Lower lobe of right lung (tissue), 2 donors: Measurements from ENCODE around the gene CTNNA2. TPM values are rescaled to one million over a fixed set of nuclear protein-coding genes. Genes with fewer than 3 reads are reported as not detected.
A peak's percentile ranks its signal among the peaks of the same experiment; 100 is the strongest.

Experiments used
- ATAC-seq, 2 donors: fragments of 200-7000 bp; cut with Tn5 transposase; one replicate each; pipeline ENCODE4 v1.9.1; 2020 to 2022; ENCODE audit warnings: mild to moderate bottlenecking in 2 of 2, moderate library complexity in 2 of 2
- DNase-seq: peaks from one replicate; pipeline ENCODE4 v3.0.0-alpha.2; 2020
- H3K27ac ChIP-seq: fragments of 200-600 bp; one replicate; pipeline ENCODE4 v1.8.0; 2022
- H3K27me3 ChIP-seq: fragments of 200-600 bp; one replicate; pipeline ENCODE4 v1.8.0; 2022; ENCODE audit warnings: low read depth
- H3K36me3 ChIP-seq: fragments of 200-600 bp; one replicate; pipeline ENCODE4 v1.8.0; 2022; ENCODE audit warnings: mild to moderate bottlenecking
- H3K4me1 ChIP-seq: fragments of 200-600 bp; one replicate; pipeline ENCODE4 v1.8.0; 2022
- H3K4me3 ChIP-seq: fragments of 200-600 bp; one replicate; pipeline ENCODE4 v1.8.0; 2022; ENCODE audit warnings: mild to moderate bottlenecking
- H3K9me3 ChIP-seq: fragments of 200-600 bp; one replicate; pipeline ENCODE4 v1.8.0; 2022
- intact Hi-C: fragments of 100-400 bp; cut with DNase I; formaldehyde crosslinking; loops from one replicate; pipeline ENCODE4 v1.11.0; 2022
- total RNA-seq: library from RNA; stranded (reverse); fragmentation: NEBNext Ultra II Directional; extraction: Animal tissue kit (Norgen Biotek cat#: 25700); gene quantifications from one replicate; pipeline ENCODE4 v1.2.1, GENCODE V29; 2021
- TF ChIP-seq, protein P1 (sequence below): fragments of 200-600 bp; IDR thresholded peaks from one replicate; pipeline ENCODE4 v1.8.0; 2022; ENCODE audit warnings: antibody characterized with exemption, mild to moderate bottlenecking
- donor health status: DM: no; HTN: yes; CAD: no; lungs with severe emphysema.

The CTNNA2 gene
- total RNA-seq, 1 donor from 2014 or later: not detected

DNA sequence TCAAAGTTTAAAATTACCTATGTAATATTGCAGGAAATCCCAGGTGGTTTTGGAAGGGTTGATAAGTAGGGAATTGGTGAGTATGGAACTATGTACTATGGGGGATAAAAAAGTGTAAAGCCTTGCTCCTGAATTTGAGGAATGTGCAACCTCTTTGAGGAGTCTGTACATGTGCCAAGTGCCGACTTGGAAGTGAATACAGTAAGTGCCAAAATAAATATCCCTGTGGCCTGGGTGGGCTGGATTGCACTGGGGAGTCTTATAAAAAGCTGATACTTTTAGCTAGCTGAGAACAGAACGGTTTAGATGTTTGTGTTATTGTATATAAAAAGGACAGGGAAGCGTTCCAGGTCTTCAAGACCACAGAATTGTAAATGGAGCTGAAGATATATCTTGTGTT lies 1108.8 kb downstream of the CTNNA2 start:
- Histone ChIP-seq H3K27ac (no peak overlapping the region), H3K27me3 (no peaks in the 10 kb centered on the region), H3K9me3 (no peaks in the 10 kb centered on the region), H3K4me1 (no peaks in the 10 kb centered on the region), H3K36me3 (no peaks in the 10 kb centered on the region), H3K4me3 (no peak overlapping the region)
- intact Hi-C loops: no loop called here
- ATAC-seq (no peak), DNase-seq (no peak)
- TF ChIP-seq, protein P1, sequence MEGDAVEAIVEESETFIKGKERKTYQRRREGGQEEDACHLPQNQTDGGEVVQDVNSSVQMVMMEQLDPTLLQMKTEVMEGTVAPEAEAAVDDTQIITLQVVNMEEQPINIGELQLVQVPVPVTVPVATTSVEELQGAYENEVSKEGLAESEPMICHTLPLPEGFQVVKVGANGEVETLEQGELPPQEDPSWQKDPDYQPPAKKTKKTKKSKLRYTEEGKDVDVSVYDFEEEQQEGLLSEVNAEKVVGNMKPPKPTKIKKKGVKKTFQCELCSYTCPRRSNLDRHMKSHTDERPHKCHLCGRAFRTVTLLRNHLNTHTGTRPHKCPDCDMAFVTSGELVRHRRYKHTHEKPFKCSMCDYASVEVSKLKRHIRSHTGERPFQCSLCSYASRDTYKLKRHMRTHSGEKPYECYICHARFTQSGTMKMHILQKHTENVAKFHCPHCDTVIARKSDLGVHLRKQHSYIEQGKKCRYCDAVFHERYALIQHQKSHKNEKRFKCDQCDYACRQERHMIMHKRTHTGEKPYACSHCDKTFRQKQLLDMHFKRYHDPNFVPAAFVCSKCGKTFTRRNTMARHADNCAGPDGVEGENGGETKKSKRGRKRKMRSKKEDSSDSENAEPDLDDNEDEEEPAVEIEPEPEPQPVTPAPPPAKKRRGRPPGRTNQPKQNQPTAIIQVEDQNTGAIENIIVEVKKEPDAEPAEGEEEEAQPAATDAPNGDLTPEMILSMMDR: no peak

DNA sequence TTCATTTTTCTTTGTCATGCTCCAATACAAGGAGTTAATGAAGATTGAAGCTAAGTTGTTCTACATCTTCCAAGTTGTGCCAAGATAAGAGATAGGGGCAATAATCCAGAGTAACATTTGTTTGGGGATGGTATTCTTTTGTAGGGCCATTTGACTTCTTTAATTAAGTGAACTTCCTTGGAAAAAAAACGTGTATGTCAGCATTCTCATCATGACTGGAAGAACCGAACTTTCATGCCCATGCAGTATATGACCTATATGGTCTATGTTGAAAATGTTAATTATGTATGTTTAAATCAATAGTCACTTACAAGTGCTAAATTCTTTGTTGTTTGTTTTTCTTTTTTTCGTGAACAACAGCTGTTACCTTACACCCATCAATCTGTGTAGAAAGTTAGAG lies 1111.2 kb downstream of the CTNNA2 start:
- no peak for ATAC-seq
- TF ChIP-seq, protein P1: no peak

DNA sequence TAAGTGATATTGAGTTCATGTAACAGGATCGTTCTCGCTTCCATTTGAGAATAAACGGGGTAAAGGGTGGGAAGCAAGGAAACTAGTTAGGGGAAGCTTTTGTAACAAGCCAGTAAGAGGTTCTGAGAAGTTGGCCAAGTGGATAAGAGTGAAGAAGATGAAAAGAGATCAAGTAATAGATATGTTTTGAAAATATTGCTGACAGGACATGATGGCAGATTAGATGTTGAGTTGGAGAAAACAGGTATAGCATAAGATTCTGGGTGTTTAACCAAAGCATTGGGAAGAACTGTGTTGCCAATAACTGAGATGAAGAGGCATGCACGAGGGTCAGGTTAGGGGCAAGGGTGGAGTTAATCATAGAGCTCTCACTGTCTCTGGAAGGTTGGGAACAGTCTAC lies 1121.7 kb downstream of the CTNNA2 start:
- Histone ChIP-seq H3K27ac (no peak overlapping the region), H3K4me3 (no peak overlapping the region), H3K9me3 (no peaks in the 10 kb centered on the region), H3K4me1 (no peaks in the 10 kb centered on the region), H3K27me3 (no peaks in the 10 kb centered on the region), H3K36me3 (no peaks in the 10 kb centered on the region)
- TF ChIP-seq, protein P1: no peak
- ATAC-seq (no peak), DNase-seq (no peak)
- intact Hi-C loops: no loop called here

More for the DNA sequence above, 1111.2 kb downstream of the CTNNA2 start:
- intact Hi-C loops: no loop called here
- Histone ChIP-seq H3K36me3 (no peaks in the 10 kb centered on the region), H3K4me1 (no peaks in the 10 kb centered on the region), H3K27ac (no peak overlapping the region), H3K4me3 (no peak overlapping the region), H3K27me3 (no peaks in the 10 kb centered on the region), H3K9me3 (no peaks in the 10 kb centered on the region)
- no peak for DNase-seq

DNA sequence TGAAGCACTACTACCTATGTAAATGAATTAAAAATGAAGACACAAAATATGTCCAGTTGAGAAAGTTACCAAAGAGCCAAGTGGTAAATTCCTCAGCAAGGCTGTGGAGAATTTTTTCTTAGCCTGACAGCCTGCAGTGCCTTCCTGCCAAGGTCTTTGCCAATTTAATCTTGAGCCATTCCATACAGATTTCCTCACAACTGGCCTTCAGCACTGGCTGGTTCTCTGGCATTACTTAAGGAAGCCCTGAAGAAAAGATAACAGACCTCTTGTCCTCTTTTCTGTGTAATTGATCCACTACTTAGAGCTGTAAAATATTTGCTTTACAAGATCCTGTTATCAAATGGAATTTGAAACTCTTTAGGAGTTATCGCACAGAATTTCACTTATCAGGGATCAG lies 1125.9 kb downstream of the CTNNA2 start:
- Histone ChIP-seq H3K27me3 (no peaks in the 10 kb centered on the region), H3K4me3 (no peak overlapping the region), H3K9me3 (no peaks in the 10 kb centered on the region), H3K4me1 (no peaks in the 10 kb centered on the region), H3K36me3 (no peaks in the 10 kb centered on the region), H3K27ac (no peak overlapping the region)
- intact Hi-C loops: no loop called here
- ATAC-seq (peak in 1 of 2 donors; percentile 84), DNase-seq (no peak)
- TF ChIP-seq, protein P1: no peak

DNA sequence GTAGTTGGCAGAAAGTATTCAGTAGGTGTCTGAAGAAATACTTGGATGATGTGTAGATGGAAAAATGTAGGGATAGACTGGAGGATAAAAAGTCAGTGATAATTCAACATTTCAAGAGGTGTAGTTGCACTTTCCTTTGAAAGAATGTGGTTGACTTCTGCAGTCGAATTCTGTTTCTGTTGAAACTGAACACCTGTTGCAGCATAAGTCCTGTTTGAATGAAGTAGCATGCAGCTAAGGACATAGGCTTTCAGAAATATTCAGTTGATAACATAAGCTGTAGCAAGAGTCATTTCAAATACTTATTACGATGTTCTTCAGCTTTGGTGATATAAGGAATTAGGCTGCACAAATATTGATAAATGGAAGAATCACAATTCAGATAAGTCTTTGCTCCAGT lies 1129.6 kb downstream of the CTNNA2 start:
- Histone ChIP-seq H3K4me1 (no peaks in the 10 kb centered on the region), H3K27me3 (no peaks in the 10 kb centered on the region), H3K36me3 (no peaks in the 10 kb centered on the region), H3K9me3 (no peaks in the 10 kb centered on the region), H3K27ac (no peak overlapping the region), H3K4me3 (no peak overlapping the region)
- DNase-seq (no peak), ATAC-seq (no peak)
- TF ChIP-seq, protein P1: no peak
- intact Hi-C loops: no loop called here

DNA sequence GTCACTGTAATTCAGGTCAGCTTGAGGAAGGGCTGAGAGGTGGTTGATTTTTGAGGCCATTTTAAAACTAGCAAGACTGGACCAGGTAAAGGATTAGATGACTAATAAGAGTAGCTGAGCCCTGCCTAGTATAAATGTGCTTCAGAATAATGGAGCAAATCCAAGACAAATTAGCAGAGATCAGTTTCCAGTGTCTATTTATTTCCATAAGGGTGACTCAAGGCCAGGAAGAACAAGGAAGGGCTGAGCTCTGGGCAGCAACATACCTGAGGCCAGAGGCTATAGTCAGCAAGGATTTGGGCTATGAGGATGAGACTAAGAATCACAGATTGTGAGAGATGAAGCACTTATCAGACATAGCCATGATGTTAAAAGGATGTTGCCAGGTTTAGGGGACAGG lies 1130.7 kb downstream of the CTNNA2 start:
- no peak overlapping the region for H3K4me3 ChIP-seq
- no peaks in the 10 kb centered on the region for H3K27me3 ChIP-seq
- DNase-seq (no peak), ATAC-seq (peak in 1 of 2 donors; percentile 13)
- H3K36me3 ChIP-seq: no peaks in the 10 kb centered on the region
- no peaks in the 10 kb centered on the region for H3K4me1 ChIP-seq
- intact Hi-C loops: no loop called here
- no peak overlapping the region for H3K27ac ChIP-seq
- TF ChIP-seq, protein P1: no peak
- H3K9me3 ChIP-seq: no peaks in the 10 kb centered on the region
